ENCODE results near the gene TIMM23.
"Not testable (repeated sequence)": the region's sequence is repeated elsewhere in the genome, so short reads cannot be mapped to it uniquely, and the experiment has no call there.

DNA sequence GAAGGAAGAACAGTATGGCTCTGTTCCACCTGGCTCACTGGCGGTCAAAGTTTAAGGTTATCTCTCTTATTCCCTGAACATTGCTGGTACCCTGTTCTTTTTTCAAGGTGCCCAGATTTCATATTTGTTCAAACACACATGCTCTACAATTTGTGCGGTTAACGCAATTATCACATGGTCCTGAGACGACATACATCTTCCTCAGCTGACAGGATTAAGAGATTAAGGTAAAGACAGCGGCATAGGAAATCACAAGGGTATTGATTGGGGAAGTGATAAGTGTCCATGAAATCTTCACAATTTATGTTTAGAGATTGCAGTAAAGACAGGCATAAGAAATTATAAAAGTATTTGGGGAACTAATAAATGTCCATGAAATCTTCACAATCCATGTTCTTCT lies 27.7 kb downstream of the TIMM23 start:
- not testable (repeated sequence) for TF ChIP-seq SMC3 (IDR thresholded peaks at IDR 0.05; ENCODE audit: low read depth, low read length); RAD21 (IDR thresholded peaks at IDR 0.05; ENCODE audit: low read length); POLR2A (IDR thresholded peaks at IDR 0.05; ENCODE audit: low read depth, low read length); MAFK (IDR thresholded peaks at IDR 0.05; ENCODE audit: low read depth, low read length); CEBPB (IDR thresholded peaks at IDR 0.05; ENCODE audit: low read depth, low read length); MXI1 (IDR thresholded peaks at IDR 0.05; ENCODE audit: borderline replicate concordance, low read depth, low read length)
- TF ChIP-seq, protein P1, sequence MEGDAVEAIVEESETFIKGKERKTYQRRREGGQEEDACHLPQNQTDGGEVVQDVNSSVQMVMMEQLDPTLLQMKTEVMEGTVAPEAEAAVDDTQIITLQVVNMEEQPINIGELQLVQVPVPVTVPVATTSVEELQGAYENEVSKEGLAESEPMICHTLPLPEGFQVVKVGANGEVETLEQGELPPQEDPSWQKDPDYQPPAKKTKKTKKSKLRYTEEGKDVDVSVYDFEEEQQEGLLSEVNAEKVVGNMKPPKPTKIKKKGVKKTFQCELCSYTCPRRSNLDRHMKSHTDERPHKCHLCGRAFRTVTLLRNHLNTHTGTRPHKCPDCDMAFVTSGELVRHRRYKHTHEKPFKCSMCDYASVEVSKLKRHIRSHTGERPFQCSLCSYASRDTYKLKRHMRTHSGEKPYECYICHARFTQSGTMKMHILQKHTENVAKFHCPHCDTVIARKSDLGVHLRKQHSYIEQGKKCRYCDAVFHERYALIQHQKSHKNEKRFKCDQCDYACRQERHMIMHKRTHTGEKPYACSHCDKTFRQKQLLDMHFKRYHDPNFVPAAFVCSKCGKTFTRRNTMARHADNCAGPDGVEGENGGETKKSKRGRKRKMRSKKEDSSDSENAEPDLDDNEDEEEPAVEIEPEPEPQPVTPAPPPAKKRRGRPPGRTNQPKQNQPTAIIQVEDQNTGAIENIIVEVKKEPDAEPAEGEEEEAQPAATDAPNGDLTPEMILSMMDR (conservative IDR thresholded peaks at IDR 0.05; ENCODE audit: low read depth, low read length) = not testable (repeated sequence)
- TF ChIP-seq, protein P2, sequence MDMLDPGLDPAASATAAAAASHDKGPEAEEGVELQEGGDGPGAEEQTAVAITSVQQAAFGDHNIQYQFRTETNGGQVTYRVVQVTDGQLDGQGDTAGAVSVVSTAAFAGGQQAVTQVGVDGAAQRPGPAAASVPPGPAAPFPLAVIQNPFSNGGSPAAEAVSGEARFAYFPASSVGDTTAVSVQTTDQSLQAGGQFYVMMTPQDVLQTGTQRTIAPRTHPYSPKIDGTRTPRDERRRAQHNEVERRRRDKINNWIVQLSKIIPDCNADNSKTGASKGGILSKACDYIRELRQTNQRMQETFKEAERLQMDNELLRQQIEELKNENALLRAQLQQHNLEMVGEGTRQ (IDR thresholded peaks at IDR 0.05; ENCODE audit: low read depth, low read length) = not testable (repeated sequence)
